Measurements from ENCODE around the gene TACC2.
A peak's percentile ranks its signal among the peaks of the same experiment; 100 is the strongest.

TACC2 gene

GRCh38 chr10:122288917-122289316 lies 300.0 kb downstream of the TACC2 start:
- DNase-seq (ENCODE audit: extremely low read depth in 1 of 2, low read depth in 1 of 2) = no peak

GRCh38 chr10:122290334-122290733 lies 301.4 kb downstream of the TACC2 start:
- DNase-seq (ENCODE audit: extremely low read depth in 1 of 2, low read depth in 1 of 2) = no peak

- DNase-seq (ENCODE audit: extremely low read depth in 1 of 2, low read depth in 1 of 2) = no peak
Observed at GRCh38 chr10:122290833-122291532, 302.0 kb downstream of the TACC2 start.

GRCh38 chr10:122291739-122292138 lies 302.8 kb downstream of the TACC2 start:
- no peak for DNase-seq (ENCODE audit: extremely low read depth in 1 of 2, low read depth in 1 of 2)

- DNase-seq (ENCODE audit: extremely low read depth in 1 of 2, low read depth in 1 of 2) = no peak
Observed at GRCh38 chr10:122292376-122292775, 303.4 kb downstream of the TACC2 start.

- DNase-seq (ENCODE audit: extremely low read depth in 1 of 2, low read depth in 1 of 2) = no peak
Observed at GRCh38 chr10:122293156-122293960, 304.4 kb downstream of the TACC2 start.

- no peak for DNase-seq (ENCODE audit: extremely low read depth in 1 of 2, low read depth in 1 of 2)
Observed at GRCh38 chr10:122293961-122294380, 305.0 kb downstream of the TACC2 start.

GRCh38 chr10:122294511-122295450 lies 305.8 kb downstream of the TACC2 start:
- DNase-seq (ENCODE audit: extremely low read depth in 1 of 2, low read depth in 1 of 2) = no peak

- no peak for DNase-seq (ENCODE audit: extremely low read depth in 1 of 2, low read depth in 1 of 2)
Observed at GRCh38 chr10:122295451-122295809, 306.5 kb downstream of the TACC2 start.

GRCh38 chr10:122296363-122297120 lies 307.6 kb downstream of the TACC2 start:
- no peak for DNase-seq (ENCODE audit: extremely low read depth in 1 of 2, low read depth in 1 of 2)

- no peak for DNase-seq (ENCODE audit: extremely low read depth in 1 of 2, low read depth in 1 of 2)
Observed at GRCh38 chr10:122297583-122297982, 308.6 kb downstream of the TACC2 start.

GRCh38 chr10:122298206-122298597 lies 309.2 kb downstream of the TACC2 start:
- DNase-seq (ENCODE audit: extremely low read depth in 1 of 2, low read depth in 1 of 2) = no peak

- DNase-seq (ENCODE audit: extremely low read depth in 1 of 2, low read depth in 1 of 2) = peak; percentile 21 to 24
Observed at GRCh38 chr10:122298598-122299301, 309.8 kb downstream of the TACC2 start.

GRCh38 chr10:122299423-122300075 lies 310.6 kb downstream of the TACC2 start:
- no peak for DNase-seq (ENCODE audit: extremely low read depth in 1 of 2, low read depth in 1 of 2)

- no peak for DNase-seq (ENCODE audit: extremely low read depth in 1 of 2, low read depth in 1 of 2)
Observed at GRCh38 chr10:122301055-122301810, 312.3 kb downstream of the TACC2 start.

GRCh38 chr10:122301811-122302115 lies 312.8 kb downstream of the TACC2 start:
- DNase-seq (ENCODE audit: extremely low read depth in 1 of 2, low read depth in 1 of 2) = no peak

- no peak for DNase-seq (ENCODE audit: extremely low read depth in 1 of 2, low read depth in 1 of 2)
Observed at GRCh38 chr10:122302315-122302714, 313.4 kb downstream of the TACC2 start.

GRCh38 chr10:122303271-122304053 lies 314.5 kb downstream of the TACC2 start:
- DNase-seq (ENCODE audit: extremely low read depth in 1 of 2, low read depth in 1 of 2) = no peak
